Measurements from ENCODE around the gene INPP5J. TPM values are rescaled to one million over a fixed set of nuclear protein-coding genes. Genes with fewer than 3 reads are reported as not detected.

Gene INPP5J
- total and polyA plus RNA-seq, 2 of the 13 experiments (the other 11 are each of a cell fraction or from before 2014, with no cell fraction given) = 0.24 to 1.1 TPM

DNA sequence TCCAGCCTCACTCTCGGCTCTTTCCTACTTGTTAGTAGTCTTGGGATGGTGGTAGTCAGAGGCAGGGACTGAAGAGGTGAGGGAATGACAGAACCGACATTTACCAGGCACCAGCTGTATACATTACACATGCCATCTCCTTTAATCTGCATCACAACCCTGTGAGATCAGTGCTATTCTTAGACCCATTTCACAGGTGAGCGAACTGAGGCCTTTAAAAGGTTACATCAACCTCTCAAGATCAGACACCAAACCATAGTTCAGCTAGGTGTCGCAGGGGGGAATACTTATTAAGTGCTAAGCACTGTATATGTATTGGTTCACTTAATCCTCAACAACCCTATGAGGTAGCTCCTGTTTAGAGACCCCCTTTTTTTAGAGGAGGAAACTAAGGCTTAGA is 11.9 kb downstream of the INPP5J start:
- ATAC-seq (no peak), FAIRE-seq (no peak), DNase-seq (ENCODE audit: low spot score) (no peak)
- in situ Hi-C loops (cut with HindIII; ENCODE audit: extremely low pct_ligation_motif_present, low pct_unique_long_range_greater_than_20kb) (no loop called here), intact Hi-C loops (cut with micrococcal nuclease; ENCODE audit: unreplicated experiment) (no loop called here)
- Histone ChIP-seq H3K4me2 (ENCODE audit: low read depth, low read length) (no peak overlapping the region), H3K9me3 (ENCODE audit: low read length) (no peaks in the 10 kb centered on the region), H3K27ac (ENCODE audit: extremely low read length, insufficient read depth, low read length) (no peak overlapping the region), H3K4me3 (replicated peaks in 1 of 3; ENCODE audit: insufficient read depth in 1 of 3, low read depth in 2 of 3, low read length in 3 of 3) (no peak overlapping the region), H3K27me3 (ENCODE audit: control insufficient read depth in 1 of 2, insufficient read depth in 2 of 2, low read length in 2 of 2) (peaks cover 3 to 17% of the 10 kb centered on the region in 2 experiments; a peak in 4 of 5 replicates), H2AFZ (ENCODE audit: low read length) (no peak overlapping the region), H3K4me1 (ENCODE audit: insufficient read depth, low read length) (peaks cover 41% of the 10 kb centered on the region), H4K20me1 (ENCODE audit: insufficient read depth, low read length) (no peaks in the 10 kb centered on the region), H3K9ac (ENCODE audit: insufficient read depth, low read depth, low read length) (no peak overlapping the region), H3K79me2 (ENCODE audit: insufficient read depth, low read length) (no peaks in the 10 kb centered on the region), H3K36me3 (replicated peaks in 1 of 2; ENCODE audit: control insufficient read depth in 1 of 2, insufficient read depth in 2 of 2, low read length in 2 of 2) (no peaks in the 10 kb centered on the region)
- CTCF ChIA-PET (ENCODE audit: low intra/inter-chr PET ratio, low total read pairs) = no interaction called here
- no peak for TF ChIP-seq ZNF660 (CRISPR knock-in tag; IDR thresholded peaks at IDR 0.05; ENCODE audit: borderline replicate concordance, low read depth)
- peak; percentile 86 for TF ChIP-seq ZNF629 (CRISPR knock-in tag; conservative IDR thresholded peaks at IDR 0.05)
- POLR2A ChIA-PET = no interaction called here
- BruUV-seq (replicated peaks) = no TSS peak
- WGBS (ENCODE audit: low lambda C conversion rate) = 34% methylated on average over 4 of the region's 4 CpGs

DNA sequence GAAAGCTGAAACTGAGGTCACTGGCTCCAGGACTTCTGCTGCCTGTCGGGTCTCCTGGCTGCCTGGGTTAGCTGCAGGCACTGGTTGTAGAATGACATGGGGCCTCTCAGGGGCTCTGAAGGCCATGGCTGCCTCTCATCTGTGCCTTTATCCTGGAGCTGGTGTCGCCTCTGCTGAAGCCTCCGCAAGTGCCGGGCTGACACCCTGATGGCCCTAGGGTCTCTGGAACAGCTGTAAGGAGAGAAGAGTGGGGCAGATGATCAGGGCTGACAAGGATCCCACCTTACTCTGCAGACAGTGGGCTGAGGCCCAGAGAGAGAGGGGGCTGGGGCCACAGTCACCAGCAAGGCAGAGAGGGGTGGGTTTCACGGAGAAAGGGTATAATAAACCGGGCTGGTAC is 12.9 kb downstream of the INPP5J start:
- no peaks in the 10 kb centered on the region for H3K9me3 ChIP-seq (ENCODE audit: low read length)
- POLR2A ChIA-PET = interaction anchor here (1.2 kb wide), 1 partner anchor 25 kb away, joined by 7 read pairs; the partner anchor contains the start of gene RNF185
- no peaks in the 10 kb centered on the region for H3K79me2 ChIP-seq (ENCODE audit: insufficient read depth, low read length)
- no peaks in the 10 kb centered on the region for H4K20me1 ChIP-seq (ENCODE audit: insufficient read depth, low read length)
- H3K4me3 ChIP-seq (replicated peaks in 1 of 3; ENCODE audit: insufficient read depth in 1 of 3, low read depth in 2 of 3, low read length in 3 of 3) = no peak overlapping the region
- no TSS peak for BruUV-seq (replicated peaks)
- FAIRE-seq (no peak), ATAC-seq (no peak), DNase-seq (ENCODE audit: low spot score) (no peak)
- no peak overlapping the region for H3K27ac ChIP-seq (ENCODE audit: extremely low read length, insufficient read depth, low read length)
- H3K9ac ChIP-seq (ENCODE audit: insufficient read depth, low read depth, low read length) = no peak overlapping the region
- H3K4me2 ChIP-seq (ENCODE audit: low read depth, low read length) = no peak overlapping the region
- intact Hi-C loops (cut with micrococcal nuclease; ENCODE audit: unreplicated experiment) = loop anchor here (1.0 kb wide), 1 partner anchor 31 kb away; no protein-coding TSS in a partner anchor
- CTCF ChIA-PET (ENCODE audit: low intra/inter-chr PET ratio, low total read pairs) = no interaction called here
- no peak overlapping the region for H2AFZ ChIP-seq (ENCODE audit: low read length)
- peaks cover 4 to 27% of the 10 kb centered on the region in 2 experiments for H3K27me3 ChIP-seq (ENCODE audit: control insufficient read depth in 1 of 2, insufficient read depth in 2 of 2, low read length in 2 of 2)
- TF ChIP-seq, protein P1, sequence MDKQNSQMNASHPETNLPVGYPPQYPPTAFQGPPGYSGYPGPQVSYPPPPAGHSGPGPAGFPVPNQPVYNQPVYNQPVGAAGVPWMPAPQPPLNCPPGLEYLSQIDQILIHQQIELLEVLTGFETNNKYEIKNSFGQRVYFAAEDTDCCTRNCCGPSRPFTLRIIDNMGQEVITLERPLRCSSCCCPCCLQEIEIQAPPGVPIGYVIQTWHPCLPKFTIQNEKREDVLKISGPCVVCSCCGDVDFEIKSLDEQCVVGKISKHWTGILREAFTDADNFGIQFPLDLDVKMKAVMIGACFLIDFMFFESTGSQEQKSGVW (CRISPR knock-in tag; IDR thresholded peaks at IDR 0.05; ENCODE audit: borderline replicate concordance) = no peak
- TF ChIP-seq EED (CRISPR knock-in tag; IDR thresholded peaks at IDR 0.05) = peak; percentile 53; the same call in 1 of the 2 replicates
- no peak for TF ChIP-seq ZNF558 (CRISPR knock-in tag; IDR thresholded peaks at IDR 0.05; ENCODE audit: borderline replicate concordance)
- H3K4me1 ChIP-seq (ENCODE audit: insufficient read depth, low read length) = peaks cover 38% of the 10 kb centered on the region
- WGBS (ENCODE audit: low lambda C conversion rate) = 53% methylated on average over 6 of the region's 6 CpGs
- no peaks in the 10 kb centered on the region for H3K36me3 ChIP-seq (replicated peaks in 1 of 2; ENCODE audit: control insufficient read depth in 1 of 2, insufficient read depth in 2 of 2, low read length in 2 of 2)
- in situ Hi-C loops (cut with HindIII; ENCODE audit: extremely low pct_ligation_motif_present, low pct_unique_long_range_greater_than_20kb) = no loop called here
